A673 (cell line): ENCODE results near the gene DHRS9. TPM values are rescaled to one million over a fixed set of nuclear protein-coding genes. Genes with fewer than 3 reads are reported as not detected.

Source experiments
- BruUV-seq: library from RNA; stranded (reverse); fragments of 400-500 nt; replicated peaks from 2 replicates; lab custom pipeline; 2021; lab: Mats Ljungman, UMichigan
- CTCF ChIA-PET: fragments of 300-600 bp; sonication (Branson Sonifier 250); formaldehyde crosslinking; loops from one replicate; lab custom pipeline; 2022; ENCODE audit warnings: antibody characterized with exemption; lab: Charles Lee
- POLR2A ChIA-PET: fragments of 300-600 bp; sonication (Branson Sonifier 250); formaldehyde crosslinking; loops from one replicate; lab custom pipeline; 2022; ENCODE audit warnings: antibody characterized with exemption; ENCODE audit not compliant: low non-redundant PET; lab: Charles Lee
- DNase-seq: peaks from one replicate; pipeline ENCODE4 v3.0.0-alpha.2; 2015; ENCODE audit warnings: low spot score
- H3K27ac ChIP-seq: fragments of 200-600 bp; sonication (generic); 2 replicates; pipeline ENCODE4 v1.5.1; 2016; ENCODE audit warnings: mixed run types, low read depth, mild to moderate bottlenecking, mixed read lengths, antibody characterized with exemption, low read length; ENCODE audit not compliant: poor library complexity, severe bottlenecking
- H3K27me3 ChIP-seq: fragments of 200-600 bp; sonication (generic); replicated peaks from 2 replicates; pipeline ENCODE4 v1.6.1; 2017; ENCODE audit warnings: mixed run types, low read depth, mild to moderate bottlenecking, mixed read lengths, antibody characterized with exemption, low read length; ENCODE audit not compliant: insufficient read depth, poor library complexity
- H3K36me3 ChIP-seq: fragments of 200-600 bp; sonication (generic); 2 replicates; pipeline ENCODE4 v1.6.1; 2016; ENCODE audit warnings: mixed run types, mild to moderate bottlenecking, mixed read lengths, antibody characterized with exemption, low read length; ENCODE audit not compliant: insufficient read depth, poor library complexity, severe bottlenecking
- H3K4me1 ChIP-seq: fragments of 200-600 bp; sonication (generic); 2 replicates; pipeline ENCODE4 v1.6.1; 2017; ENCODE audit warnings: mixed run types, mild to moderate bottlenecking, mixed read lengths, antibody characterized with exemption, low read length; ENCODE audit not compliant: insufficient read depth, poor library complexity, severe bottlenecking
- H3K4me3 ChIP-seq: fragments of 200-600 bp; sonication (generic); 2 replicates; pipeline ENCODE4 v1.5.1; 2016; ENCODE audit warnings: low read depth, mixed run types, mild to moderate bottlenecking, mixed read lengths, low read length; ENCODE audit not compliant: poor library complexity, severe bottlenecking
- H3K9me3 ChIP-seq: fragments of 200-600 bp; sonication (generic); 2 replicates; pipeline ENCODE4 v1.6.1; 2016; ENCODE audit warnings: mixed run types, low read depth, mild to moderate bottlenecking, mixed read lengths, antibody characterized with exemption, low read length; ENCODE audit not compliant: poor library complexity, severe bottlenecking
- EZH2 ChIP-seq: fragments of 200-600 bp; sonication (generic); IDR thresholded peaks from 2 replicates; pipeline ENCODE4 v1.6.1; 2017; ENCODE audit warnings: borderline replicate concordance, low read depth, mild to moderate bottlenecking, mixed read lengths, antibody characterized with exemption, low read length; ENCODE audit not compliant: poor library complexity, severe bottlenecking
- intact Hi-C: fragments of 100-400 bp; cut with micrococcal nuclease; formaldehyde crosslinking; loops from one replicate; pipeline ENCODE4 v1.10.0; 2022; ENCODE audit not compliant: unreplicated experiment
- total RNA-seq: library from RNA; stranded (reverse); gene quantifications from 2 replicates; pipeline ENCODE4 v1.2.3, GENCODE V29; 2021
- TF ChIP-seq, protein P1 (sequence below): fragments of 300-800, 200-600 bp; sonication (generic); conservative IDR thresholded peaks from 2 replicates; pipeline ENCODE4 v1.5.1; 2017; ENCODE audit warnings: low read depth, mild to moderate bottlenecking, antibody characterized with exemption, low read length, moderate library complexity, mixed read lengths

DHRS9 gene
- total RNA-seq, 1 experiment from 2014 or later: not detected

DNA sequence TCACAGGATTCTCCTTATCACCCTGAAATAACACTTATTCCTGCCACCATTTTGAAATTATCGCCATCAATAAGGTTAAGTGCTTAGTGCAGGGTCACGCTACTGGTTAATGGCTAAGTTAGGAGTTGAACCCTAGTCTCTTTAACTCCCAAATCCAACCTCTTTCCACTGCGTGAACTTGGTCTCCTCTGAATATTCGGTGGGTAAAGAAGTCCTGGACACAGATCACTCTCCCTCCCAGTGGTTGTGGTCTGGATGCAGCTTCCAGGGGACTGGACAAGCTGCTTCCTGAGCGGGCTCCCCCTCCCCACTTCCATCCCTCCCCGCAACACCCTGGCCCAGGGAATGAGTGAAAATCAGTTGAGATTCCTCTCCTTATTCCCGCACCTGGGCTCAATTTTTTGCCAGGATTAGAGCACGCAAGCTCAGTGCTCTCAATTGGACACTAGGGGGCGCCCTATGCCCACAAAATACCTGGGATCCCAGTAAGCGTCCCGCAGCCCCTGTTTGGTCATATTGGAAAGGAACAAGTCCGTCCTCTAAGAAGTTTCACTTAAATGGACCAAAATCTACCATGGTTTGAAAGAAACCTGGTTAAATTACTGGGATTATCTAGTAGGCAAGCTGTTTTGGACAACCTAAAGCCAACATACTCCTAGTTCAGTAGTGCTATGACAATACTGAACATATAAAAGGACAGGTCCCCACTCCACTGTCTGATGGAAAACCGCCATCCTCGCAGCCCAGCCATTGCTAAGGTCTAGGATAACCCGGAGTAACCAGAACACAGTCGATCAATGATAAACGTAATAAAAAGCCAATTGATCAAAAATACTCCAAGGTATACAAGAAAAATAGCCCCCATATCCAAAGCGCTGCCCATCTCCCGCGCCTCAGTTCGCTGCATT, 40.4 kb downstream of the DHRS9 start:
- ChIA-PET CTCF (interaction anchor here (0.6 to 1.1 kb wide), 8 partner anchors 10 to 287 kb away, joined by 3 to 17 read pairs (median 5); no protein-coding TSS in a partner anchor), POLR2A (no interaction called here)
- Histone ChIP-seq H3K27ac (no peak overlapping the region), H3K36me3 (no peaks in the 10 kb centered on the region), H3K4me1 (no peaks in the 10 kb centered on the region), H3K9me3 (no peaks in the 10 kb centered on the region), H3K27me3 (peaks cover 3% of the 10 kb centered on the region), H3K4me3 (no peak overlapping the region)
- TF ChIP-seq EZH2: no peak
- TF ChIP-seq, protein P1, sequence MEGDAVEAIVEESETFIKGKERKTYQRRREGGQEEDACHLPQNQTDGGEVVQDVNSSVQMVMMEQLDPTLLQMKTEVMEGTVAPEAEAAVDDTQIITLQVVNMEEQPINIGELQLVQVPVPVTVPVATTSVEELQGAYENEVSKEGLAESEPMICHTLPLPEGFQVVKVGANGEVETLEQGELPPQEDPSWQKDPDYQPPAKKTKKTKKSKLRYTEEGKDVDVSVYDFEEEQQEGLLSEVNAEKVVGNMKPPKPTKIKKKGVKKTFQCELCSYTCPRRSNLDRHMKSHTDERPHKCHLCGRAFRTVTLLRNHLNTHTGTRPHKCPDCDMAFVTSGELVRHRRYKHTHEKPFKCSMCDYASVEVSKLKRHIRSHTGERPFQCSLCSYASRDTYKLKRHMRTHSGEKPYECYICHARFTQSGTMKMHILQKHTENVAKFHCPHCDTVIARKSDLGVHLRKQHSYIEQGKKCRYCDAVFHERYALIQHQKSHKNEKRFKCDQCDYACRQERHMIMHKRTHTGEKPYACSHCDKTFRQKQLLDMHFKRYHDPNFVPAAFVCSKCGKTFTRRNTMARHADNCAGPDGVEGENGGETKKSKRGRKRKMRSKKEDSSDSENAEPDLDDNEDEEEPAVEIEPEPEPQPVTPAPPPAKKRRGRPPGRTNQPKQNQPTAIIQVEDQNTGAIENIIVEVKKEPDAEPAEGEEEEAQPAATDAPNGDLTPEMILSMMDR: peak; percentile 93
- BruUV-seq: no TSS peak
- intact Hi-C loops: loop anchor here (5.0 to 10.0 kb wide), 3 partner anchors 33 to 285 kb away; no protein-coding TSS in a partner anchor
- DNase-seq: peak; percentile 84

DNA sequence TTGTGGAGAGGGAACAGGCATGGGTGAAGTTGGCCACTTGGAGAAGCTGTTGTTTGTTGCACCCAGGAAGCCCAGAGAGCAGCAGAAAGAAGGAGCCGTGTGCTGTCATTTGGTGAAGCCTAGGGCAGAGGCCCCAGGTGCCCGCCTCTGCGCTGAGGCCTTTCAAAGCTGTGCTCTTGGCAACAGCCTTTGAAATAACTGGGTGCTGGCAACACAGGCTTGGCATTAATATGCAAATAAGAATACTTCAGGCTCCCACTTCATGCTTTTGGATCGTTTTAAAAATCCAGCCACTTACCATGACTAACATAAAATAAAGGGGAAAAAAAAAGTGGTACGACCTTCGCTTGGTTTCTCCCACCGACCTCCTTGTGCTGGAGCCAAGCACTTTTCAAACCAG, 41.1 kb downstream of the DHRS9 start:
- CTCF ChIA-PET: interaction anchor here (1.0 to 1.1 kb wide), 5 partner anchors 22 to 287 kb away, joined by 3 to 17 read pairs (median 9); no protein-coding TSS in a partner anchor
- no peak for TF ChIP-seq EZH2
- TF ChIP-seq, protein P1: no peak
- Histone ChIP-seq H3K27me3 (peaks cover 3% of the 10 kb centered on the region), H3K4me1 (no peaks in the 10 kb centered on the region), H3K27ac (no peak overlapping the region), H3K4me3 (no peak overlapping the region), H3K9me3 (no peaks in the 10 kb centered on the region), H3K36me3 (no peaks in the 10 kb centered on the region)
- POLR2A ChIA-PET: no interaction called here
- intact Hi-C loops: loop anchor here (5.0 to 10.0 kb wide), 2 partner anchors 112 to 284 kb away; no protein-coding TSS in a partner anchor
- DNase-seq: no peak
- no TSS peak for BruUV-seq

DNA sequence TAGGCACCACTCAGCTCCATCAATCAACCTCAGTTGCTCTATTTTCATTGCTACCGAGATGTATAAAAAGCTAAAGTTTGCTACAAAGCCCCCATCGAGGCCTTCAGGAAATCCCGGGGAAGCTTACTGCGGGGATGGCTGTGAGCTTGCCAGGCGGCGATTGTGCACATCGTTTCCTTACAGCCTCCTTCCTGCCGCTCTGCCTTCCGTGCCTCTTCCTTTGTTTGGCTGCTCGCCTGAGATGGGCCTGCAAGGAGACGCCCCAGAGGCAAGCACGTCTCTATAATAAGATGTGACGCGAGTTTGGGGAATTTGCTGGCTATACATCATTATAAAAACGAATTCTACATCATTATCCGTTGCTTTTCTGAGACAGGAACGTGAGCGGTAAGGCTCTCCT, 41.6 kb downstream of the DHRS9 start:
- H3K4me1 ChIP-seq: no peaks in the 10 kb centered on the region
- DNase-seq: no peak
- TF ChIP-seq, protein P1: no peak
- TF ChIP-seq EZH2: no peak
- intact Hi-C loops: loop anchor here (5.0 to 10.0 kb wide), 2 partner anchors 111 to 284 kb away; no protein-coding TSS in a partner anchor
- POLR2A ChIA-PET: no interaction called here
- no peak overlapping the region for H3K27ac ChIP-seq
- H3K9me3 ChIP-seq: no peaks in the 10 kb centered on the region
- no peaks in the 10 kb centered on the region for H3K36me3 ChIP-seq
- H3K27me3 ChIP-seq: peaks cover 3% of the 10 kb centered on the region
- CTCF ChIA-PET: no interaction called here
- BruUV-seq: no TSS peak
- H3K4me3 ChIP-seq: no peak overlapping the region
